ENCODE results near the gene TMEM202.

DNA sequence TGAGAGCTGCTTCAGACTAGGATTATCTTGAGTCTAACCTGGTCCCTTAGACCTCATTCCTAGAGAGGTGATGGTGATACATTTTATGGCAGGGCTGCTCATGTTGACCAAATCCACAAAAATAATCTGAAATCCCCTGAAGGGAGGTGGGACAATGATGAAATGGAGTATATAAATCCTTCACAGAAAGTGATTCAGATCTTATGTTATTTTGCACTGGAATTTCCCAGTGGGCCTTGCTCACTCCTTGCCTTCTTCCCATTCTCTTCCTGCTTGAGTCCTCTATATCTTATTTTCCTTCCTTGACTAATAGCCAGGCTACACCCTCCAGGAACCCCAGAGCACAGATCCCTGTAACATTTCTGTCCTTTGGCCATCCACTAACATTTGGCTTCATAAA, 10.4 kb upstream of the TMEM202 start:
- TF ChIP-seq, protein P1, sequence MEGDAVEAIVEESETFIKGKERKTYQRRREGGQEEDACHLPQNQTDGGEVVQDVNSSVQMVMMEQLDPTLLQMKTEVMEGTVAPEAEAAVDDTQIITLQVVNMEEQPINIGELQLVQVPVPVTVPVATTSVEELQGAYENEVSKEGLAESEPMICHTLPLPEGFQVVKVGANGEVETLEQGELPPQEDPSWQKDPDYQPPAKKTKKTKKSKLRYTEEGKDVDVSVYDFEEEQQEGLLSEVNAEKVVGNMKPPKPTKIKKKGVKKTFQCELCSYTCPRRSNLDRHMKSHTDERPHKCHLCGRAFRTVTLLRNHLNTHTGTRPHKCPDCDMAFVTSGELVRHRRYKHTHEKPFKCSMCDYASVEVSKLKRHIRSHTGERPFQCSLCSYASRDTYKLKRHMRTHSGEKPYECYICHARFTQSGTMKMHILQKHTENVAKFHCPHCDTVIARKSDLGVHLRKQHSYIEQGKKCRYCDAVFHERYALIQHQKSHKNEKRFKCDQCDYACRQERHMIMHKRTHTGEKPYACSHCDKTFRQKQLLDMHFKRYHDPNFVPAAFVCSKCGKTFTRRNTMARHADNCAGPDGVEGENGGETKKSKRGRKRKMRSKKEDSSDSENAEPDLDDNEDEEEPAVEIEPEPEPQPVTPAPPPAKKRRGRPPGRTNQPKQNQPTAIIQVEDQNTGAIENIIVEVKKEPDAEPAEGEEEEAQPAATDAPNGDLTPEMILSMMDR (IDR thresholded peaks at IDR 0.05), result no peak
- no peak for TF ChIP-seq ZFX (IDR thresholded peaks at IDR 0.05; ENCODE audit: borderline replicate concordance)

Measured in 22Rv1 (cell line).